Ovary (tissue), 9 donors: ENCODE data around the gene TMCC2. TPM values are rescaled to one million over a fixed set of nuclear protein-coding genes. Genes with fewer than 3 reads are reported as not detected.

ENCODE experiments used
- DNase-seq, 5 donors: peaks; one replicate each; pipeline ENCODE4 v3.0.0-alpha.2; 2019 to 2020
- H3K27ac ChIP-seq, 2 donors: fragments of 200-600 bp; one replicate each; pipeline versions ENCODE4 v1.5.1 to v1.8.0; 2019 to 2022
- H3K27me3 ChIP-seq: fragments of 200-600 bp; one replicate; pipeline ENCODE4 v1.8.0; 2022
- H3K36me3 ChIP-seq: fragments of 200-600 bp; sonication (generic); one replicate; pipeline ENCODE4 v1.5.1; 2019
- H3K4me1 ChIP-seq: one replicate; pipeline ENCODE4 v1.8.1; 2013; ENCODE audit warnings: mild to moderate bottlenecking, moderate library complexity; ENCODE audit not compliant: insufficient read depth
- H3K4me3 ChIP-seq: fragments of 200-600 bp; sonication (generic); one replicate; pipeline ENCODE4 v1.5.1; 2017
- H3K9me3 ChIP-seq, 2 donors: fragments of 200-600 bp in 1 of 2; sonication (generic) in 1 of 2; one replicate each; pipeline versions ENCODE4 v1.5.1 to v1.8.1; 2013 to 2019; ENCODE audit warnings: mild to moderate bottlenecking in 1 of 2, moderate library complexity in 1 of 2
- EP300 ChIP-seq: sonication (generic); formaldehyde crosslinking; IDR thresholded peaks from one replicate; pipeline ENCODE4 v1.6.1; 2017; ENCODE audit warnings: antibody characterized with exemption
- POLR2A ChIP-seq: fragments of 450-650 bp; IDR thresholded peaks from one replicate; pipeline ENCODE4 v1.6.1; 2017; ENCODE audit warnings: antibody characterized with exemption, mild to moderate bottlenecking, moderate library complexity
- WGBS, 3 donors: extraction: QIAGEN DNeasy Blood & Tissue Kit in 1 of 3; methylation state at CpG; one replicate each; pipeline versions ENCODE4 v1.1.5 to v1.1.7; 2013 to 2017; 5-methylcytosine and 5-hydroxymethylcytosine counted together
- intact Hi-C, 4 donors: fragments of 100-400 bp; cut with DNase I; formaldehyde crosslinking; loops; one replicate each; pipeline versions ENCODE4 v1.11.0 to v1.15.1; 2022 to 2023
- polyA plus RNA-seq, 2 donors: library from polyadenylated mRNA; stranded (reverse); fragments of 200-250 nt in 1 of 2; fragments of 350-450 nt in 1 of 2; fragmentation: Illumina TruSeq in 1 of 2; extraction: RNeasy Lipid Tissue Mini Kit (QIAGEN cat#74804) in 1 of 2; gene quantifications; one replicate each; pipeline ENCODE4 v1.2.3, GENCODE V29; 2013 to 2014
- total RNA-seq, 7 donors: library from RNA; depleted of rRNA in 2 of 7; stranded (reverse); fragments of >200 nt in 2 of 7; fragmentation: NEBNext Ultra II Directional in 3 of 7; extraction: Animal tissue kit (Norgen Biotek cat#: 25700) in 3 of 7; gene quantifications; one replicate each; pipeline versions ENCODE4 v1.1.0 to v1.2.4, GENCODE V29; 2016 to 2023
- TF ChIP-seq, protein P1 (sequence below), 3 donors: fragments of 450-650 bp in 2 of 3; fragments of 200-600 bp in 1 of 3; IDR thresholded peaks; one replicate each; pipeline versions ENCODE4 v1.5.1 to v1.8.0; 2016 to 2022; ENCODE audit warnings: antibody characterized with exemption in 3 of 3, mild to moderate bottlenecking in 1 of 3
- donor health status: DM: no; HTN: no; CAD: no; lungs with moderate emphysema.
- donor health status: DM: no; HTN: no; CAD: no.
- donor health status: Bipolar disorder and iron deficiency.
- donor health status: DM: yes; HTN: yes; CAD: no.
- donor health status: DM: no; HTN: no; CAD: no.
- donor health status: DM: yes; HTN: yes; CAD: no.

The TMCC2 gene
- total and polyA plus RNA-seq, 9 donors, result 2.3 to 11.0 (median 7.8) TPM

DNA sequence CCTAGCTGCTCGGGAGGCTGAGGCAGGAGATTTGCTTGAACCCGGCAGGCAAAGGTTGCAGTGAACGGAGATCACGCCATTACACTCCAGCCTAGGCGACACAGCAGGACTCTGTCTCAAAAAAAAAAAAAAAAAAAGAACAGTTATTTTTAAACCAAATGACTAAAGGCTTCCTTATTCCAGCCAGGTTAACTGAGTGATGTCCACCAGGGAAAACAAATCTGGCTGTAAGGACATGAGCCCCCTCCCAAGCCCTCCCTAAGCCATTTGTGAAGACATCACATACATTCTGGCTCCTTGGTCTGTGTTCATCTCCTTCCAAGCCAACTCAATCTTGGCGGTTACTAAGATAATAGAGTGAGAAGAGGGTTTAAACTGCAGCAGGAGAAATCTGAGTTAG is 8.2 kb downstream of the TMCC2 start:
- no peak for TF ChIP-seq POLR2A
- TF ChIP-seq, protein P1, sequence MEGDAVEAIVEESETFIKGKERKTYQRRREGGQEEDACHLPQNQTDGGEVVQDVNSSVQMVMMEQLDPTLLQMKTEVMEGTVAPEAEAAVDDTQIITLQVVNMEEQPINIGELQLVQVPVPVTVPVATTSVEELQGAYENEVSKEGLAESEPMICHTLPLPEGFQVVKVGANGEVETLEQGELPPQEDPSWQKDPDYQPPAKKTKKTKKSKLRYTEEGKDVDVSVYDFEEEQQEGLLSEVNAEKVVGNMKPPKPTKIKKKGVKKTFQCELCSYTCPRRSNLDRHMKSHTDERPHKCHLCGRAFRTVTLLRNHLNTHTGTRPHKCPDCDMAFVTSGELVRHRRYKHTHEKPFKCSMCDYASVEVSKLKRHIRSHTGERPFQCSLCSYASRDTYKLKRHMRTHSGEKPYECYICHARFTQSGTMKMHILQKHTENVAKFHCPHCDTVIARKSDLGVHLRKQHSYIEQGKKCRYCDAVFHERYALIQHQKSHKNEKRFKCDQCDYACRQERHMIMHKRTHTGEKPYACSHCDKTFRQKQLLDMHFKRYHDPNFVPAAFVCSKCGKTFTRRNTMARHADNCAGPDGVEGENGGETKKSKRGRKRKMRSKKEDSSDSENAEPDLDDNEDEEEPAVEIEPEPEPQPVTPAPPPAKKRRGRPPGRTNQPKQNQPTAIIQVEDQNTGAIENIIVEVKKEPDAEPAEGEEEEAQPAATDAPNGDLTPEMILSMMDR (IDR thresholded peaks at IDR 0.05), result no peak
- no peak for TF ChIP-seq EP300
- Histone ChIP-seq H3K9me3 (no peaks in the 10 kb centered on the region), H3K36me3 (no peaks in the 10 kb centered on the region), H3K4me3 (no peak overlapping the region), H3K4me1 (peaks cover 18% of the 10 kb centered on the region), H3K27ac (no peak overlapping the region), H3K27me3 (no peaks in the 10 kb centered on the region)
- 88 to 91% (median 91%) methylated on average over 6 of the region's 6 CpGs for WGBS, 3 donors
- intact Hi-C loops, result no loop called here
- DNase-seq, result no peak

DNA sequence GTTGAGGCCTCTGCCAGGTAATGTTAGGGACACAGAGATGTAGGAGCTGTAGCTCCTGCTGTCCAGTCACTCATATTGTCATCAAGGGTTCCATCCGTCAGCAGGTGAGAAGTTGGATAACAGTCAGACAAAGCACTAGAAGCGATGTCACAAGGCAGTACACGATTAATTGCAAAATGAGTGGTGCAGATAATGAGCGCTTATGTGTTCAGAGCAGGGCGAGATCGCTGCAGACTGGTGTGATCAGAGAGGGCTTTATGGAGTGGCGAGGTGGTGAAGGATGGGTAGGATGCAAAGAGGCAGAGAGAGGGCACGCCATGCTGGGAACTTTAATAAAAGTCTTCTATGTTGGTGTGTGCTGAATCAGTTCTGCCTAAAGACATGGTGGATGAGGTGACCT is 8.8 kb downstream of the TMCC2 start:
- Histone ChIP-seq H3K27ac (no peak overlapping the region), H3K36me3 (no peaks in the 10 kb centered on the region), H3K9me3 (no peaks in the 10 kb centered on the region), H3K27me3 (no peaks in the 10 kb centered on the region), H3K4me3 (no peak overlapping the region), H3K4me1 (peaks cover 18% of the 10 kb centered on the region)
- DNase-seq, result no peak
- intact Hi-C loops, result no loop called here
- TF ChIP-seq EP300, result no peak
- 96 to 97% (median 97%) methylated on average over 8 of the region's 8 CpGs for WGBS, 3 donors

DNA sequence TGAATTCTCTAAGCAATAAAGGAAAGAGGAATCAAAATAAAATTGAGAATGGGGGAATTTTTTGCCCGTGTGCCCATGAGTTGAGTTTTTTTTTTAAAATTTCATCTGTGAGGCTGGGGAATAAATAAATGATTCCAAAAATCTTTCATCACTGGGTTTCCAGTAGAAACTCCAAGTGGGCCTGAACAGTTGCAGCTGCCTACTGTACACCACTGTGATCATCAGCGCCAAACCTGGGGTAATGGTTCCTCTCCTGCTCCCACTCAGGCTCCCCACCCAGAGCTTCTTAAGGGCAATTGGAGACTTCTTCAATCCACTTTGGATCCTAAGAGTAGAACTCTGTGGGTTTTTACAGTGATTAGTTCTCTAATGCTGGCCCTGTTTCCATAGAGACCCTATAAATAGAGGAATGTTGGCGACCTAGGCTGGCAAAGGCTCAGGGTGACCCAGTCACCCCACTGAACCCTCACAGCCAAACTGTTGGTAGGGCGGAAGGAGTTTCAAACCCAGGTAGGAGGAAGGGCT is 9.3 kb downstream of the TMCC2 start:
- Histone ChIP-seq H3K9me3 (no peaks in the 10 kb centered on the region), H3K36me3 (no peaks in the 10 kb centered on the region), H3K27ac (no peak overlapping the region), H3K27me3 (no peaks in the 10 kb centered on the region), H3K4me1 (peaks cover 18% of the 10 kb centered on the region), H3K4me3 (no peak overlapping the region)
- TF ChIP-seq EP300 (no peak), POLR2A (no peak)
- TF ChIP-seq, protein P1 (IDR thresholded peaks at IDR 0.05), result no peak
- DNase-seq, result no peak
- intact Hi-C loops, result no loop called here
- WGBS, 3 donors, result 88 to 93% (median 89%) methylated on average over 4 of the region's 4 CpGs

DNA sequence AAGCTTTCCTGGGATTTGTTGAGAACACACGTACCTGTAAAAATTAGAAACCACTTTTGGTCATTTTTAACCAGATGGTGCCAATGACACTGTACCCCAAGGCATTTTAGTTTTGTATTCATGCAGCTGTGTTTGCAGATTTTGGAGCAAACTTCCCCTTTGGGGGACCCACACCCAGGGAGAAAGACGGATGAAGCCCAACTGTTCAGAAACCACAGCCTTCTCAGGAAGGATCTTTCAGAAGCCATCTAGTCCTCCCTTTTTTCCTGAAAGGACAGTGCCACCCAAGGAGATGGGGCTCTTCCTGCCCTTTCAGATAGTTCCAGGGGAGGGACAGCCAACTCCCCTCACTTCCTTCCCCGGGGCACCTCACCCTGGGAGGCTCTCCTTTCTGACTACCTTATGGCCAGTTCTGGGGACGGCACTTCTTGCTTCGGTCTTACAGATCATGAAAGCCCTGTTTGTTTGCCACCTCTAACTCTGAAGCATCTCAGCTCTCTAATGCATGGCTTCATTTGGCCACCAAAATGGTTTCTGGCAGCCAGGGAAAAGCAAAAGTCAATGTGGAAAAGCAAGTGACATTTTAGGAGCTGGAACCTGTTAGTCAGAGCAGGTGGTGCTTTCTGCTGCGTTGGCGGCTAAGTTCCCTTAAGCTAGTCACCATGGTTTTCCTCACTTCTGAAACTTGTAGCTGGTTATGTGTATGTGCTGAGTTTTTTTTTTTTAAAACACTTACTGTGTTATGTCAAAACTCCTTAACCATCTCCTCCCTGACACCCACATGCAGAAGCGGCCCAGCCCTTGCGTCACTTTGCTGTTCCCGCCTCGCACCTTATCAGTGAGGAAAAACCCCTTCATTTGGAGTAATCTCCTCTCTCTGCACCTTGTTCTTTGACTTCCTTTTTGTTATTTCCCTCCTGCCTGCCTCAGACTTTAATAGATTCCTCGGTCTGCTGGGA is 10.1 kb downstream of the TMCC2 start:
- no peak for DNase-seq
- 82 to 92% (median 87%) methylated on average over 12 of the region's 12 CpGs for WGBS, 3 donors
- Histone ChIP-seq H3K4me1 (peaks cover 20% of the 10 kb centered on the region), H3K27me3 (no peaks in the 10 kb centered on the region), H3K9me3 (no peaks in the 10 kb centered on the region), H3K36me3 (no peaks in the 10 kb centered on the region), H3K27ac (no peak overlapping the region), H3K4me3 (no peak overlapping the region)
- TF ChIP-seq, protein P1 (IDR thresholded peaks at IDR 0.05), result no peak
- TF ChIP-seq EP300 (no peak), POLR2A (no peak)
- intact Hi-C loops, result no loop called here

DNA sequence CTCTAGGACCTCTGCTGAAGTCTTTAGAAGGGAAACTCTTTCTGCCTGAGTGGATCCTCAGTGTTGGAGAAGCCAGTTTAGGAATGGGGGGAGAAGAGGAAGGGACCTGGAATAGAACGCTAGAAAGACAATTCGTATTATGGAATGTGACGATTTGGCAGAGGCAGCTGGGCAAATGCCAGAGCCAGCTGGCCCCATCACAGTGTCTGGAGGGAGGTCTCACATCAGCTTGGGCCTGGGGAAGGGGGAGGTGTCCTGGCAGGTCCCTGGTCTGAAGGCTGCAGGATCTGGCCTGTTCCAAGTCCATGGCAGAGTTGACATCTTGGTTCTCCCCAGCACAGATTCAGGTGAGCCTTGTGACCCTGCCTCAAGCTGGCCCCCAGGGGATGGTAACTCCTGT is 11.3 kb downstream of the TMCC2 start:
- Histone ChIP-seq H3K27ac (no peak overlapping the region), H3K4me1 (peaks cover 20% of the 10 kb centered on the region), H3K27me3 (no peaks in the 10 kb centered on the region), H3K9me3 (no peaks in the 10 kb centered on the region), H3K36me3 (no peaks in the 10 kb centered on the region), H3K4me3 (no peak overlapping the region)
- no peak for TF ChIP-seq EP300
- TF ChIP-seq, protein P1 (IDR thresholded peaks at IDR 0.05), result no peak
- no peak for TF ChIP-seq POLR2A
- DNase-seq, result peak in 2 of 5 donors; percentile 15 to 25
- WGBS, 3 donors, result 40 to 68% (median 57%) methylated on average over 3 of the region's 3 CpGs
- intact Hi-C loops, result no loop called here
